RWPE2 (cell line): ENCODE measurements around the gene ETNK2.

Experiments
- ATAC-seq: fragments of 200-7000 bp; cut with Tn5 transposase; 3 replicates; pipeline ENCODE4 v1.9.1; 2021; ENCODE audit warnings: low read depth
- DNase-seq: peaks from one replicate; pipeline ENCODE4 v3.0.0-alpha.2; 2020; ENCODE audit warnings: low spot score
- H3K27ac ChIP-seq: fragments of 450-650 bp; 2 replicates; pipeline ENCODE4 v1.5.1; 2017; ENCODE audit warnings: mild to moderate bottlenecking; ENCODE audit not compliant: poor library complexity, severe bottlenecking
- H3K27me3 ChIP-seq: fragments of 250-450 bp; sonication (Bioruptor Pico); 2 replicates; pipeline ENCODE4 v1.5.1; 2021; ENCODE audit warnings: mild to moderate bottlenecking, moderate library complexity; ENCODE audit not compliant: insufficient read depth, poor library complexity, severe bottlenecking
- H3K36me3 ChIP-seq: fragments of 250-450 bp; sonication (Bioruptor Pico); 2 replicates; pipeline ENCODE4 v1.5.1; 2020; ENCODE audit warnings: low read depth, mild to moderate bottlenecking, moderate library complexity
- H3K4me1 ChIP-seq: fragments of 250-450 bp; sonication (Bioruptor Pico); 2 replicates; pipeline ENCODE4 v1.5.1; 2021; ENCODE audit warnings: mild to moderate bottlenecking, moderate library complexity; ENCODE audit not compliant: insufficient read depth, poor library complexity, severe bottlenecking
- H3K4me3 ChIP-seq: fragments of 250-450 bp; sonication (Bioruptor Pico); 2 replicates; pipeline ENCODE4 v1.5.1; 2021; ENCODE audit warnings: mild to moderate bottlenecking, moderate library complexity; ENCODE audit not compliant: severe bottlenecking
- H3K9me3 ChIP-seq: fragments of 250-450 bp; sonication (Bioruptor Pico); 2 replicates; pipeline ENCODE4 v1.5.1; 2021; ENCODE audit warnings: mild to moderate bottlenecking, moderate library complexity; ENCODE audit not compliant: severe bottlenecking
- TF ChIP-seq, protein P1 (sequence below): fragments of 450-650 bp; IDR thresholded peaks from one replicate; pipeline ENCODE4 v1.5.1; 2017; ENCODE audit warnings: mild to moderate bottlenecking, moderate library complexity; ENCODE audit not compliant: poor library complexity, severe bottlenecking

The ETNK2 gene

DNA sequence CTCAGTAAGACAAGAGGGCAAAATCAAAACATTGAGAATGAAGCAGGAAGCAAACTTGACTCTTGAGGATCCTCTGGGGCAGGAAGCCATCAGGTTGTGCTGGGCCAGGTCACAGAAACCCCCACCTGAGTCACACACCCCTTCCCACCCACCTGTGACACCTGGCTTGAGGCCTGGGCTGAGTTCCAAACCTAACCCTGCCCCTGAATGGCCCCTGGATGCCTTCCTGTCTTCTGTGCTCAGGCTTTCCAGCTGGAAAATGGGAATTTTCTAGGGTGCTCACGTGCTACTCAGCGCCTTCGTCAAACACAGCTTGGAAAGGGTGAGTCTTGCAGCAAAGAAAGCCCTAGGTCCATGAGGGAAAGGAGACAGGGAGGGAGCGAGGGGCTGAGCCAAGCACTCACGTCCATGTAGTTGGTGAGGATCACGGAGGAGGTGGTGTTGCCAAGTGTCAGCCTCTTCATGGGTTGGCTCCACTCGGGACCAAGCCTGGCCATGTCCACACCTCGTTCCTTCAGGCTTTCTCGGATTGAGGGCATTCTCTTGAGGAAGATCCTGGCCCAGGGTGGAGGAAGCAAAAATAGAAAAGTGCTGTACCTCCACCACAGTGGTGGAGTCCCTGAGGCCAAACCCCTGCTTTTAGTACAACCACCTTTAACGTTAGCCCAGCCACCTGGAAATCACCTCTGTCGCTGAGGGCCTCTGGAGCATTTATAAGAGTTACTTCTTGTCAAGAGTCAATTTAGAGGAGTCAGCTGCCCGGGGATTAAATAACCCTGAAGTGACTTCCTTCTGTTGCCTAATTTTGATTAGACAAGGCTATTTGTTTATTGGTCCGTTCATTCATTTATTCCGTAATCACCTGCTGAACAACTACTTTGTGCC lies 10.0 kb upstream of the ETNK2 start:
- H3K9me3 ChIP-seq = no peaks in the 10 kb centered on the region
- no peaks in the 10 kb centered on the region for H3K27me3 ChIP-seq
- no peak for DNase-seq
- peak overlapping the region; percentile 1 for H3K27ac ChIP-seq
- H3K4me1 ChIP-seq = peaks cover 2% of the 10 kb centered on the region
- ATAC-seq = no peak
- TF ChIP-seq, protein P1, sequence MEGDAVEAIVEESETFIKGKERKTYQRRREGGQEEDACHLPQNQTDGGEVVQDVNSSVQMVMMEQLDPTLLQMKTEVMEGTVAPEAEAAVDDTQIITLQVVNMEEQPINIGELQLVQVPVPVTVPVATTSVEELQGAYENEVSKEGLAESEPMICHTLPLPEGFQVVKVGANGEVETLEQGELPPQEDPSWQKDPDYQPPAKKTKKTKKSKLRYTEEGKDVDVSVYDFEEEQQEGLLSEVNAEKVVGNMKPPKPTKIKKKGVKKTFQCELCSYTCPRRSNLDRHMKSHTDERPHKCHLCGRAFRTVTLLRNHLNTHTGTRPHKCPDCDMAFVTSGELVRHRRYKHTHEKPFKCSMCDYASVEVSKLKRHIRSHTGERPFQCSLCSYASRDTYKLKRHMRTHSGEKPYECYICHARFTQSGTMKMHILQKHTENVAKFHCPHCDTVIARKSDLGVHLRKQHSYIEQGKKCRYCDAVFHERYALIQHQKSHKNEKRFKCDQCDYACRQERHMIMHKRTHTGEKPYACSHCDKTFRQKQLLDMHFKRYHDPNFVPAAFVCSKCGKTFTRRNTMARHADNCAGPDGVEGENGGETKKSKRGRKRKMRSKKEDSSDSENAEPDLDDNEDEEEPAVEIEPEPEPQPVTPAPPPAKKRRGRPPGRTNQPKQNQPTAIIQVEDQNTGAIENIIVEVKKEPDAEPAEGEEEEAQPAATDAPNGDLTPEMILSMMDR = no peak
- no peaks in the 10 kb centered on the region for H3K36me3 ChIP-seq
- H3K4me3 ChIP-seq = no peak overlapping the region

GRCh38 chr1:204157962-204158361 lies 6.1 kb upstream of the ETNK2 start:
- Histone ChIP-seq H3K9me3 (no peaks in the 10 kb centered on the region), H3K4me1 (peaks cover 11% of the 10 kb centered on the region), H3K27ac (no peak overlapping the region), H3K27me3 (no peaks in the 10 kb centered on the region), H3K36me3 (no peaks in the 10 kb centered on the region), H3K4me3 (no peak overlapping the region)
- ATAC-seq (no peak), DNase-seq (no peak)
- TF ChIP-seq, protein P1 = no peak

GRCh38 chr1:204155881-204156280 lies 4.0 kb upstream of the ETNK2 start:
- H3K36me3 ChIP-seq = no peaks in the 10 kb centered on the region
- TF ChIP-seq, protein P1 = no peak
- ATAC-seq (no peak), DNase-seq (no peak)
- no peak overlapping the region for H3K27ac ChIP-seq
- no peak overlapping the region for H3K4me3 ChIP-seq
- H3K9me3 ChIP-seq = no peaks in the 10 kb centered on the region
- H3K27me3 ChIP-seq = no peaks in the 10 kb centered on the region
- H3K4me1 ChIP-seq = peaks cover 9% of the 10 kb centered on the region

DNA sequence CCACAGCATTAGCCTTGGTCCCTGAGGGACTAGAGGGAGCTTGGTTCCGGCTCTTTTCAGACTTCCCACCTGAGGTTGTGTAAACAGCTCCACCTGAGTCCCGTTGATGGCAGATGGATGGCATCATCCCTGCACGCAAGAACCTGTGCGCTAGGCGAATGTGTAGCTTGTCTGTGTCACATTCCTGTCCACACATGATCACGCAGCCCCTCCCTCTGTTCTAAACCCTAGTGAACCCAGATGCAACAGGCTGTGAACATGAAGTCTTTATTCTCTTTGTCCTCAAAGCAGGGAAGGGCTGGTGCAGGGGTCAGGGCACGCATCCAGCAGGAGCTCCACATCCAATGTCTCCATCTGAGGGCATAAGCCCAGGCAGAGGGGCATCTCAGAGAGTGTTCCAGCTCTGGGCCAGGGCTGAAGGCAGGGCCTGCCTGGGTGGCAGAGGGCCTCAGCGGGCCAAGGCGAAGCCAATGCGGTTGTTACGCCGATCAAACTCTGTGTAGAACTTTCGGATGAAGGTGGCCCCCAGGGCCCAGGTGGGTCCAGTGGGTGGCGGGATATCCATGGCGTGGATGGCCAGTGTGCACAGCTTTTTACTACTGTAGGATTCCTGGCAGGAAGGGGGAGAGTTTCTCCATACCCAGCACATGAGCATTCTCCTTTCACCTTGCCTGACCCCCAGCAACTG lies 2.9 kb upstream of the ETNK2 start:
- peak; percentile 22 for ATAC-seq
- TF ChIP-seq, protein P1 = no peak
- no peaks in the 10 kb centered on the region for H3K27me3 ChIP-seq
- H3K4me1 ChIP-seq = peaks cover 9% of the 10 kb centered on the region
- no peaks in the 10 kb centered on the region for H3K9me3 ChIP-seq
- no peak for DNase-seq
- no peak overlapping the region for H3K27ac ChIP-seq
- no peak overlapping the region for H3K4me3 ChIP-seq
- no peaks in the 10 kb centered on the region for H3K36me3 ChIP-seq
